CD8-positive, alpha-beta memory T cell (primary cell): ENCODE measurements around the gene SDK1. TPM values are rescaled to one million over a fixed set of nuclear protein-coding genes. Genes with fewer than 3 reads are reported as not detected.

Experiments
- CTCF ChIA-PET: fragments of 350-600 bp; sonication (Branson Sonifier 250); formaldehyde crosslinking; loops from one replicate; lab custom pipeline; 2021; ENCODE audit warnings: antibody characterized with exemption; lab: Charles Lee
- POLR2A ChIA-PET: fragments of 350-600 bp; sonication (Branson Sonifier 250); formaldehyde crosslinking; loops from one replicate; lab custom pipeline; 2021; ENCODE audit warnings: antibody characterized with exemption; lab: Charles Lee
- DNase-seq, 5 donors: peaks; one replicate each; pipeline versions ENCODE4 v3.0.0 to v3.0.0-alpha.2; 2020 to 2022; ENCODE audit warnings: mixed read lengths in 1 of 5
- H3K27ac ChIP-seq: one replicate; pipeline ENCODE4 v1.7.0; 2013; ENCODE audit warnings: low read depth, mild to moderate bottlenecking, low read length, moderate library complexity
- H3K27me3 ChIP-seq: 2 replicates; pipeline ENCODE4 v1.7.0; 2013; ENCODE audit warnings: low read length, mild to moderate bottlenecking; ENCODE audit not compliant: insufficient read depth, poor library complexity, severe bottlenecking
- H3K36me3 ChIP-seq: 2 replicates; pipeline ENCODE4 v1.7.0; 2013; ENCODE audit warnings: mild to moderate bottlenecking, low read length, moderate library complexity; ENCODE audit not compliant: insufficient read depth
- H3K4me1 ChIP-seq: 2 replicates; pipeline ENCODE4 v1.7.0; 2013; ENCODE audit warnings: mild to moderate bottlenecking, low read length, moderate library complexity; ENCODE audit not compliant: insufficient read depth
- H3K4me3 ChIP-seq: 2 replicates; pipeline ENCODE4 v1.7.0; 2013; ENCODE audit warnings: mild to moderate bottlenecking, low read length
- H3K9me3 ChIP-seq: 2 replicates; pipeline ENCODE4 v1.7.0; 2013; ENCODE audit warnings: mild to moderate bottlenecking, low read length
- H3K27ac Mint-ChIP-seq, 8 donors: one replicate each; pipeline ENCODE4 v1.8.0; 2020 to 2021; ENCODE audit warnings: mixed read lengths in 8 of 8, mild to moderate bottlenecking in 6 of 8, inconsistent platforms in 3 of 8, moderate library complexity in 3 of 8
- H3K27me3 Mint-ChIP-seq, 2 donors: one replicate each; pipeline ENCODE4 v1.8.0; 2020 to 2021; ENCODE audit warnings: mixed read lengths in 2 of 2, mild to moderate bottlenecking in 1 of 2, moderate library complexity in 1 of 2
- H3K36me3 Mint-ChIP-seq, 3 donors: one replicate each; pipeline ENCODE4 v1.8.0; 2020 to 2021; ENCODE audit warnings: mixed read lengths in 3 of 3, inconsistent platforms in 1 of 3, mild to moderate bottlenecking in 1 of 3
- H3K4me1 Mint-ChIP-seq, 3 donors: one replicate each; pipeline ENCODE4 v1.8.0; 2020 to 2021; ENCODE audit warnings: mixed read lengths in 3 of 3, inconsistent platforms in 1 of 3, mild to moderate bottlenecking in 1 of 3
- H3K4me3 Mint-ChIP-seq, 7 donors: one replicate each; pipeline ENCODE4 v1.8.0; 2020 to 2021; ENCODE audit warnings: mixed read lengths in 7 of 7, mild to moderate bottlenecking in 6 of 7, moderate library complexity in 4 of 7, inconsistent platforms in 2 of 7
- H3K9me3 Mint-ChIP-seq, 5 donors: one replicate each; pipeline ENCODE4 v1.8.0; 2020 to 2022; ENCODE audit warnings: mixed read lengths in 5 of 5, mild to moderate bottlenecking in 3 of 5, moderate library complexity in 2 of 5, inconsistent platforms in 1 of 5
- polyA plus RNA-seq: library from polyadenylated mRNA; unstranded; fragments of 300-500 nt; fragmentation: Illumina TruSeq; gene quantifications from one replicate; pipeline ENCODE4 v1.2.3, GENCODE V29; 2021
- total RNA-seq, 2 experiments: library from RNA; stranded (reverse); gene quantifications; one replicate each; pipeline ENCODE4 v1.2.3, GENCODE V29; 2021

The SDK1 gene
- total and polyA plus RNA-seq, 3 experiments from 2014 or later = 0.04 TPM; not detected in 1

DNA sequence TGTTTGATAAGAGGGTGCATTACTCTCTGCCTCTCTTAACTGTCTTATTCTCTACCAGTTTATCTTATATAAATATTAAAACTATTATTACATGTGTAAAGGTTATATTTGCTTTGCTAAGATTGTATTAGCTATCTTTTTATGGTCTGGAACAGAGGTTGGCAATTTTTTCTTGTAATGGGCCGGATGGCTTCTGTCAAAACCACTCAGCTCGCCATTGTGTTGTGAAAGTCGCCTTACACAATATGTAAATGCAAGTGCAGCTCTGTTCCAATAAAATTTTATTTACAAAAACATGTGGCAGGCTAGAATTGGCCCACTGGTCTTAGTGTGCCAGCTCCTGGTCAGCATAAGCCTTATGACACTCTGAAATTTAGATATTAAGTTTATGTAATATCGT is 185.8 kb downstream of the SDK1 start:
- POLR2A ChIA-PET = no interaction called here

DNA sequence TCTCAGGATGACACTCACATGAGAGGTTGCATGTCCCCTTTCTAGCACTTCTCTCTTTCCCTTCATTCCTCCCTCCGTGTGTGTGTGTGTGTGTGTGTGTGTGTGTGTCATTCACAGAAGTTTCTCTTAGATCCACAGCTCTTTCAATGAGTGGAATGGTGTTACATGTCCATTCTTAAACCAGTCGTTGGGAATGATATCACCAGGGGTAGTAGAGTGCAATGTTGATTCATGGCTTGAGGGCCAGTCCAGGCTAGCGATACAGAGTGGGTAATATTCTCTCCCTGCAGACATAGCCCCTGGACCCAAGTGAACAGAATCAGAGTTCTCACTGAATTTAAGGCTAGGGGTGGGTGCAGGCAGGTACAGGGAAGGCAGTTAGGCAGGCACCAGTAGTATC is 187.8 kb downstream of the SDK1 start:
- no peak overlapping the region for H3K4me3 Mint-ChIP-seq
- H3K4me3 ChIP-seq = no peak overlapping the region
- H3K27me3 Mint-ChIP-seq = peaks cover 15 to 19% of the 10 kb centered on the region in 2 donors
- H3K4me1 ChIP-seq = no peaks in the 10 kb centered on the region
- DNase-seq = no peak
- ChIA-PET POLR2A (no interaction called here), CTCF (no interaction called here)
- H3K27ac ChIP-seq = no peak overlapping the region
- H3K9me3 Mint-ChIP-seq = no peaks in the 10 kb centered on the region
- H3K9me3 ChIP-seq = no peaks in the 10 kb centered on the region
- H3K36me3 Mint-ChIP-seq = no peaks in the 10 kb centered on the region
- H3K27ac Mint-ChIP-seq = peak overlapping the region in 1 of 8 donors; percentile 55
- no peaks in the 10 kb centered on the region for H3K4me1 Mint-ChIP-seq
- no peaks in the 10 kb centered on the region for H3K36me3 ChIP-seq
- no peaks in the 10 kb centered on the region for H3K27me3 ChIP-seq

More for the DNA sequence above, 185.8 kb downstream of the SDK1 start:
- Histone ChIP-seq H3K36me3 (no peaks in the 10 kb centered on the region), H3K27ac (no peak overlapping the region), H3K27me3 (no peaks in the 10 kb centered on the region), H3K4me3 (no peak overlapping the region), H3K4me1 (no peaks in the 10 kb centered on the region), H3K9me3 (no peaks in the 10 kb centered on the region)
- no peak overlapping the region for H3K4me3 Mint-ChIP-seq
- H3K27me3 Mint-ChIP-seq = peaks cover 15 to 23% of the 10 kb centered on the region in 2 donors
- H3K4me1 Mint-ChIP-seq = no peaks in the 10 kb centered on the region
- CTCF ChIA-PET = no interaction called here
- H3K9me3 Mint-ChIP-seq = no peaks in the 10 kb centered on the region
- no peaks in the 10 kb centered on the region for H3K36me3 Mint-ChIP-seq
- H3K27ac Mint-ChIP-seq = no peak overlapping the region
- DNase-seq = no peak

DNA sequence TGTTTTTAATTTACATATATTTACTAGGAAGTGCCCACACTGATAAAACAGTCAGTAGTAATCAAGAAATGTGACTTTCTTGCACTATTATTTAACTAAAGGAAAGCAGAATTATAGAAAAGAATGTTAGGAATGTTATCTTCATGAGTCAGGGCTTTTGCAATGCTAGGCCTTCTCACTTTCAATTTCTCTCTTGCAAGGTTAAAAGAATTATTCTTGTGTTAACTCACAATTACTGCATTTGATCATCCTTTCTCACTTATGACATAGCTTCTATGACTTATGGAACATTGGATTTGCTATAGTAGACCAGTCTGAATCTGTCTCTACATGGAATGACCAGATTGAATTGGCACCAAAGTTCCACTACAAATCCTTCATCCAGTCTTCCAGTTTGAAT is 192.4 kb downstream of the SDK1 start:
- CTCF ChIA-PET = no interaction called here
- POLR2A ChIA-PET = no interaction called here
- Mint-ChIP-seq H3K9me3 (no peaks in the 10 kb centered on the region), H3K36me3 (no peaks in the 10 kb centered on the region), H3K27ac (no peak overlapping the region), H3K4me1 (no peaks in the 10 kb centered on the region), H3K4me3 (no peak overlapping the region), H3K27me3 (peaks cover 11 to 24% of the 10 kb centered on the region in 2 donors)
- H3K36me3 ChIP-seq = no peaks in the 10 kb centered on the region
- H3K4me1 ChIP-seq = no peaks in the 10 kb centered on the region
- no peaks in the 10 kb centered on the region for H3K27me3 ChIP-seq
- no peak for DNase-seq
- H3K27ac ChIP-seq = no peak overlapping the region
- no peaks in the 10 kb centered on the region for H3K9me3 ChIP-seq
- no peak overlapping the region for H3K4me3 ChIP-seq

DNA sequence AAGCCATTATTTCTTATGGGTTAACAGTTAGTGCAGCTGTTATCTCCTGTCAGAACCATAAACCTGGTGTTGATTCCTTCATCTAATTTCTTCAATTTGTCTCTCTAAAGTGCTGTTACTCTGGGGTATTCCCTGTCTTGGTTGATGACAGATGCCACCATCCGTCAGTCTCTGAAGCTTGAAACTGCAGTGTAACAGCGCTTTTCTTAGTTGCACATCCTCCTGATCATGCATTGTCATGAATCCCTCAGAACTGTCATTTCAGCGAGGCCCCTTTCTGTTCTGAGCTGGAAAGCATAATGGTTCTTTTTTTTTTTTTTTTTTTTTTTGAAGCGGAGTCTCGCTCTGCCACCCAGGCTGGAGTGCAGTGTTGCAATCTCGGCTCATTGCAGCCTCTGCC is 193.9 kb downstream of the SDK1 start:
- H3K9me3 ChIP-seq = no peaks in the 10 kb centered on the region
- H3K36me3 Mint-ChIP-seq = peaks cover 0 to 7% (median 0%) of the 10 kb centered on the region in 3 donors
- H3K27me3 Mint-ChIP-seq = peaks cover 8 to 32% of the 10 kb centered on the region in 2 donors
- H3K27ac ChIP-seq = no peak overlapping the region
- no peaks in the 10 kb centered on the region for H3K27me3 ChIP-seq
- no peaks in the 10 kb centered on the region for H3K36me3 ChIP-seq
- POLR2A ChIA-PET = no interaction called here
- H3K4me3 Mint-ChIP-seq = no peak overlapping the region
- H3K4me1 ChIP-seq = no peaks in the 10 kb centered on the region
- CTCF ChIA-PET = interaction anchor here (0.9 kb wide), 1 partner anchor 15 kb away, joined by 6 read pairs; no protein-coding TSS in a partner anchor
- DNase-seq = no peak
- peaks cover 4 to 6% (median 6%) of the 10 kb centered on the region in 5 donors for H3K9me3 Mint-ChIP-seq
- no peak overlapping the region for H3K4me3 ChIP-seq
- H3K27ac Mint-ChIP-seq = no peak overlapping the region
- H3K4me1 Mint-ChIP-seq = no peaks in the 10 kb centered on the region

DNA sequence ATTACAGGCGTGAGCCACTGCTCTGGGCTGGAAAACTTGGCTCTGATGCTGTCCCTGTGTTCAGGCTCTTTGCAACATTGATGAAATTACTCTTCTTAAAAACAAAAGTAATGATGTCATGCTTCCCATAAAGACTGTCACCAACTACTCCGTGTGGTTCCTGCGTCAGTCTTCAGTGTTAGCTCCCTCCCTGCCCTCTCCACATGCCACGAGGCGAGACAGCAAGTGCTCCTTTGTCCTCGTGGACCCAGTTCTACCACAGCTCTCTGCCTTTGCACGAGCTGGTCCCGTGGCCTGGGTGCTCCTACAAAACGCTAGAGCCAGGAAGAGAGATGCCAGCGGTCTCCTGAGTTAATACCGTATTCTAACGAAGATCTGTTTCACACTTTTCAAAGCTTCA is 194.5 kb downstream of the SDK1 start:
- Mint-ChIP-seq H3K4me3 (no peak overlapping the region), H3K4me1 (no peaks in the 10 kb centered on the region), H3K27ac (no peak overlapping the region), H3K9me3 (peaks cover 10 to 12% (median 12%) of the 10 kb centered on the region in 5 donors), H3K27me3 (peaks cover 11 to 33% of the 10 kb centered on the region in 2 donors), H3K36me3 (peaks cover 0 to 13% (median 0%) of the 10 kb centered on the region in 3 donors)
- H3K27ac ChIP-seq = no peak overlapping the region
- DNase-seq = no peak
- no peaks in the 10 kb centered on the region for H3K4me1 ChIP-seq
- ChIA-PET POLR2A (interaction anchor here (0.5 kb wide), 1 partner anchor 56 kb away, joined by 5 read pairs; no protein-coding TSS in a partner anchor), CTCF (interaction anchor here (0.9 kb wide), 1 partner anchor 14 kb away, joined by 6 read pairs; no protein-coding TSS in a partner anchor)
- no peaks in the 10 kb centered on the region for H3K9me3 ChIP-seq
- H3K36me3 ChIP-seq = no peaks in the 10 kb centered on the region
- no peaks in the 10 kb centered on the region for H3K27me3 ChIP-seq
- H3K4me3 ChIP-seq = no peak overlapping the region

DNA sequence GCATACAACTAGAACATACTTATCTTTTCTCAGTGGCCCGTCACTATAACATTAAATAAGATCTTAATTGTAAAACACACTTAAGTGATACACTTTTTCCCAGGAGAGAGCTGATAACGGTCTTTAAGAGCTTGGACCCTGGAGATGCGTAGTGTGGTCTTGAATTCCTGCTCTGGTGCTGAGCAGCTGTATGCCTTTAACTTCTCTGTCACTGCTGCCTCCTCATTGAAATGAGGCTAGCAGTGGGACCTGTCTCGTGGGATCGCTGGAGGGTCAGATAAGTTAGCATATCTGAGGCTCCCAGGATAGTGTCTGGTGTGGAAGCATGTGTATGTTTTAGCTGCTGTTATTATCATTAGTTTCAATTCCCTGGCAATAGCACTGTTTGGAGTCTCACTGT is 194.9 kb downstream of the SDK1 start:
- DNase-seq = no peak
- Mint-ChIP-seq H3K9me3 (peaks cover 14 to 16% (median 15%) of the 10 kb centered on the region in 5 donors), H3K4me1 (no peaks in the 10 kb centered on the region), H3K36me3 (peaks cover 0 to 17% (median 0%) of the 10 kb centered on the region in 3 donors), H3K27ac (no peak overlapping the region), H3K4me3 (no peak overlapping the region), H3K27me3 (peaks cover 7 to 29% of the 10 kb centered on the region in 2 donors)
- CTCF ChIA-PET = no interaction called here
- Histone ChIP-seq H3K4me1 (no peaks in the 10 kb centered on the region), H3K27me3 (no peaks in the 10 kb centered on the region), H3K9me3 (no peaks in the 10 kb centered on the region), H3K27ac (no peak overlapping the region), H3K4me3 (no peak overlapping the region), H3K36me3 (no peaks in the 10 kb centered on the region)
- POLR2A ChIA-PET = interaction anchor here (0.5 kb wide), 1 partner anchor 55 kb away, joined by 5 read pairs; no protein-coding TSS in a partner anchor

DNA sequence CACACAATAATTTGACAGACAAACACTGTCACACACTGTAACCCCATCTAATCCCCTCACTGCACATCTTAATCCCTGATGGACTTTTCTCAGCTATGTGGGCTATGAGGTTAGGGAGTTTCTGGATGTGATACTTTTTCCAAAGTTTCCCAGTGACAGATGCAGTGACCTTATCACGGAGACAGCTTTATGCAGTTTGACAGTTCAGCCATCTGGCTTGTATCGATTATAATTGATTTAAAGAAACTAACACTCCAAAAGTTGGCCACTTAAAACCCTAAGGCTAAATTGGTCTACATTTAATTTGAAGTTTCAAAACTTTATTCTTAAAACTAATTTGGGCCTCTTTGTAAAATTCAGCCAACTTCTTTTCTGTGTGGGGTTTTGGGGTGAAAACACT is 196.7 kb downstream of the SDK1 start:
- ChIA-PET POLR2A (interaction anchor here (0.6 kb wide), 1 partner anchor 1906 kb away, joined by 3 read pairs; no protein-coding TSS in a partner anchor), CTCF (no interaction called here)
- Mint-ChIP-seq H3K27me3 (peaks cover 8 to 26% of the 10 kb centered on the region in 2 donors), H3K4me1 (no peaks in the 10 kb centered on the region), H3K36me3 (peaks cover 0 to 25% (median 0%) of the 10 kb centered on the region in 3 donors), H3K27ac (no peak overlapping the region), H3K4me3 (no peak overlapping the region), H3K9me3 (peaks cover 21 to 25% (median 24%) of the 10 kb centered on the region in 5 donors)
- Histone ChIP-seq H3K36me3 (no peaks in the 10 kb centered on the region), H3K27me3 (no peaks in the 10 kb centered on the region), H3K27ac (no peak overlapping the region), H3K4me3 (no peak overlapping the region), H3K9me3 (no peaks in the 10 kb centered on the region), H3K4me1 (no peaks in the 10 kb centered on the region)
- DNase-seq = no peak

- no peak overlapping the region for H3K27ac ChIP-seq
- H3K27me3 ChIP-seq = no peaks in the 10 kb centered on the region
- no peak overlapping the region for H3K4me3 ChIP-seq
- H3K9me3 ChIP-seq = no peaks in the 10 kb centered on the region
- Mint-ChIP-seq H3K27ac (no peak overlapping the region), H3K4me1 (no peaks in the 10 kb centered on the region), H3K36me3 (peaks cover 0 to 40% (median 2%) of the 10 kb centered on the region in 3 donors), H3K27me3 (peaks cover 16 to 23% of the 10 kb centered on the region in 2 donors), H3K4me3 (no peak overlapping the region), H3K9me3 (peaks cover 28 to 44% (median 35%) of the 10 kb centered on the region in 5 donors)
- ChIA-PET POLR2A (no interaction called here), CTCF (no interaction called here)
- H3K36me3 ChIP-seq = no peaks in the 10 kb centered on the region
- no peak for DNase-seq
- no peaks in the 10 kb centered on the region for H3K4me1 ChIP-seq
Measured at GRCh38 chr7:3501671-3502070, 200.6 kb downstream of the SDK1 start.
